ENCODE measurements around the gene DLGAP1.

DNA sequence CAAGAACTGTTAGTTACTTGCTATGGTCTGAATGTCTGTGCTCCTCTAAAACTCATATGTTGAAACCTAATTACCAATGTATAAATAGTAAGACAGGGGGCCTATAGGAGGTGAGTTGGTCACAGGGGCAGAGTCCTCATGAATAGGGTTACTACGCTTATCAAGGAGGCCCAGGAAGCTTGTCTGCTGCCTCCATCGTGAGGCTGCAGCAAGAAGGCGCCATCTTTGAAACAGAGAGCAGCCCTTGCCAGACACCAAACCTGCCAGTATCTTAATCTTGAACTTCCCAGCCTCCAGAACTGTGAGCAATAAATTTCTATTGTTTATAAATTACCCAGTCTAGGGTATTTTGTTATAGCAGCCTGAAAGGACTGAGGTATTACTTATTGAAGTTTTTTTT is 926.0 kb downstream of the DLGAP1 start:
- TF ChIP-seq, protein P1, sequence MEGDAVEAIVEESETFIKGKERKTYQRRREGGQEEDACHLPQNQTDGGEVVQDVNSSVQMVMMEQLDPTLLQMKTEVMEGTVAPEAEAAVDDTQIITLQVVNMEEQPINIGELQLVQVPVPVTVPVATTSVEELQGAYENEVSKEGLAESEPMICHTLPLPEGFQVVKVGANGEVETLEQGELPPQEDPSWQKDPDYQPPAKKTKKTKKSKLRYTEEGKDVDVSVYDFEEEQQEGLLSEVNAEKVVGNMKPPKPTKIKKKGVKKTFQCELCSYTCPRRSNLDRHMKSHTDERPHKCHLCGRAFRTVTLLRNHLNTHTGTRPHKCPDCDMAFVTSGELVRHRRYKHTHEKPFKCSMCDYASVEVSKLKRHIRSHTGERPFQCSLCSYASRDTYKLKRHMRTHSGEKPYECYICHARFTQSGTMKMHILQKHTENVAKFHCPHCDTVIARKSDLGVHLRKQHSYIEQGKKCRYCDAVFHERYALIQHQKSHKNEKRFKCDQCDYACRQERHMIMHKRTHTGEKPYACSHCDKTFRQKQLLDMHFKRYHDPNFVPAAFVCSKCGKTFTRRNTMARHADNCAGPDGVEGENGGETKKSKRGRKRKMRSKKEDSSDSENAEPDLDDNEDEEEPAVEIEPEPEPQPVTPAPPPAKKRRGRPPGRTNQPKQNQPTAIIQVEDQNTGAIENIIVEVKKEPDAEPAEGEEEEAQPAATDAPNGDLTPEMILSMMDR (IDR thresholded peaks at IDR 0.05; ENCODE audit: low read depth, low read length): no peak
- TF ChIP-seq EZH2phosphoT487 (IDR thresholded peaks at IDR 0.05; ENCODE audit: low read depth): no peak
